Measurements from ENCODE around the gene SLC1A1. TPM values are rescaled to one million over a fixed set of nuclear protein-coding genes. Genes with fewer than 3 reads are reported as not detected.

The SLC1A1 gene
- total and polyA plus RNA-seq, 12 donors = 0.94 to 3.5 (median 1.7) TPM

- Histone ChIP-seq H3K9me3 (no peaks in the 10 kb centered on the region), H3K4me1 (peaks cover 0 to 6% (median 0%) of the 10 kb centered on the region in 9 donors), H3K27ac (peak overlapping the region in 1 of 10 donors; percentile 48), H3K27me3 (peaks cover 0 to 10% (median 0%) of the 10 kb centered on the region in 7 donors), H3K36me3 (no peaks in the 10 kb centered on the region), H3K4me3 (no peak overlapping the region)
- DNase-seq = no peak
- no peak for TF ChIP-seq CTCF (IDR thresholded peaks at IDR 0.05)
- 4 to 29% methylated on average over 1 of the region's 1 CpG for WGBS, 2 donors
- ATAC-seq = no peak
- intact Hi-C loops (cut with DNase I) = loop anchor here in 3 of 10 donors (10.0 kb wide), 3 partner anchors 63 to 107 kb away; no protein-coding TSS in a partner anchor
Observed at GRCh38 chr9:4497395-4497794, 7.1 kb downstream of the SLC1A1 start.

- peaks cover 0 to 5% (median 0%) of the 10 kb centered on the region in 7 donors for H3K27me3 ChIP-seq
- DNase-seq (no peak), ATAC-seq (no peak)
- no peaks in the 10 kb centered on the region for H3K36me3 ChIP-seq
- peaks cover 0 to 6% (median 0%) of the 10 kb centered on the region in 9 donors for H3K4me1 ChIP-seq
- H3K4me3 ChIP-seq = no peak overlapping the region
- no peak for TF ChIP-seq CTCF (IDR thresholded peaks at IDR 0.05)
- H3K27ac ChIP-seq = no peak overlapping the region
- WGBS, 2 donors = 76% methylated on average over 1 of the region's 1 CpG
- no peaks in the 10 kb centered on the region for H3K9me3 ChIP-seq
- intact Hi-C loops (cut with DNase I) = loop anchor here in 3 of 10 donors (10.0 kb wide), 3 partner anchors 63 to 107 kb away; no protein-coding TSS in a partner anchor
Observed at GRCh38 chr9:4497855-4498254, 7.6 kb downstream of the SLC1A1 start.

- no peak for TF ChIP-seq CTCF (IDR thresholded peaks at IDR 0.05)
- Histone ChIP-seq H3K27ac (no peak overlapping the region), H3K36me3 (no peaks in the 10 kb centered on the region), H3K27me3 (peaks cover 0 to 4% (median 0%) of the 10 kb centered on the region in 7 donors), H3K4me3 (no peak overlapping the region), H3K4me1 (peaks cover 0 to 6% (median 0%) of the 10 kb centered on the region in 9 donors), H3K9me3 (no peaks in the 10 kb centered on the region)
- ATAC-seq (no peak), DNase-seq (peak in 1 of 2 donors; percentile 31)
- intact Hi-C loops (cut with DNase I) = loop anchor here in 3 of 10 donors (10.0 kb wide), 3 partner anchors 65 to 105 kb away; no protein-coding TSS in a partner anchor
- WGBS, 2 donors = 29 to 33% methylated on average over 7 of the region's 7 CpGs
Observed at GRCh38 chr9:4499917-4500316, 9.6 kb downstream of the SLC1A1 start.

GRCh38 chr9:4501147-4501507 lies 10.9 kb downstream of the SLC1A1 start:
- no peak for TF ChIP-seq CTCF (IDR thresholded peaks at IDR 0.05)
- Histone ChIP-seq H3K4me1 (peaks cover 0 to 6% (median 0%) of the 10 kb centered on the region in 9 donors), H3K4me3 (no peak overlapping the region), H3K27me3 (peaks cover 0 to 4% (median 0%) of the 10 kb centered on the region in 7 donors), H3K9me3 (no peaks in the 10 kb centered on the region), H3K27ac (no peak overlapping the region), H3K36me3 (no peaks in the 10 kb centered on the region)
- DNase-seq = no peak
- intact Hi-C loops (cut with DNase I) = no loop called here
- no peak for ATAC-seq
- WGBS, 2 donors = 94 to 97% methylated on average over 5 of the region's 5 CpGs

Measured in heart right ventricle (tissue), 16 donors.